ENCODE measurements around the gene CRTC1.

GRCh38 chr19:18636969-18637629, 46.4 kb upstream of the CRTC1 start, which contains the start of gene KLHL26:
- TF ChIP-seq CTCF (IDR thresholded peaks at IDR 0.05; ENCODE audit: low read length): no peak
- no peak for TF ChIP-seq EZH2phosphoT487 (IDR thresholded peaks at IDR 0.05; ENCODE audit: low read length)

Measured in MM.1S (cell line).